Measurements from ENCODE around the gene SLC30A7. TPM values are rescaled to one million over a fixed set of nuclear protein-coding genes. Genes with fewer than 3 reads are reported as not detected.

SLC30A7 gene
- total RNA-seq, 1 experiment from 2014 or later: 20.7 TPM

GRCh38 chr1:100972185-100972584, 76.3 kb downstream of the SLC30A7 start:
- Mint-ChIP-seq H3K4me3 (no peak overlapping the region), H3K27me3 (ENCODE audit: low read depth) (no peaks in the 10 kb centered on the region), H3K27ac (peak overlapping the region; percentile 14; the same call in 1 of the 2 replicates), H3K4me1 (peaks cover 35% of the 10 kb centered on the region), H3K9me3 (no peaks in the 10 kb centered on the region), H3K36me3 (peaks cover 21% of the 10 kb centered on the region)
- POLR2A ChIA-PET: no interaction called here
- no peak for ATAC-seq
- CTCF ChIA-PET: no interaction called here
- DNase-seq (ENCODE audit: low spot score): no peak
- TF ChIP-seq ZBTB43 (CRISPR knock-in tag; IDR thresholded peaks at IDR 0.05): no peak
- no peak for TF ChIP-seq ZNF416 (CRISPR knock-in tag; IDR thresholded peaks at IDR 0.05)
- TF ChIP-seq IRF2 (CRISPR knock-in tag; IDR thresholded peaks at IDR 0.05; ENCODE audit: borderline replicate concordance, low read depth): no peak
- no peak for TF ChIP-seq MLX (CRISPR knock-in tag; IDR thresholded peaks at IDR 0.05)
- no peak for TF ChIP-seq ZNF219 (CRISPR knock-in tag; IDR thresholded peaks at IDR 0.05; ENCODE audit: borderline replicate concordance)
- no peak for TF ChIP-seq ZNF425 (CRISPR knock-in tag; conservative IDR thresholded peaks at IDR 0.05)
- TF ChIP-seq ARID4B (CRISPR knock-in tag; IDR thresholded peaks at IDR 0.05; ENCODE audit: borderline replicate concordance): no peak
- TF ChIP-seq NR1H2 (CRISPR knock-in tag; IDR thresholded peaks at IDR 0.05): no peak
- no peak for TF ChIP-seq ETV6 (CRISPR knock-in tag; IDR thresholded peaks at IDR 0.05)
- TF ChIP-seq ATF6 (CRISPR knock-in tag; IDR thresholded peaks at IDR 0.05): no peak
- TF ChIP-seq OVOL2 (CRISPR knock-in tag; IDR thresholded peaks at IDR 0.05; ENCODE audit: borderline replicate concordance): no peak
- no peak for TF ChIP-seq USF2 (CRISPR knock-in tag; IDR thresholded peaks at IDR 0.05)
- no peak for TF ChIP-seq RORB (CRISPR knock-in tag; IDR thresholded peaks at IDR 0.05)
- no peak for TF ChIP-seq MYBL2 (CRISPR knock-in tag; IDR thresholded peaks at IDR 0.05)
- TF ChIP-seq FOXK1 (CRISPR knock-in tag; IDR thresholded peaks at IDR 0.05): no peak
